GM12875 (cell line): ENCODE data around the gene SCYL1.
A peak's percentile ranks its signal among the peaks of the same experiment; 100 is the strongest.

Experiments
- H3K4me3 ChIP-seq: one replicate; pipeline ENCODE4 v1.5.1; 2011; ENCODE audit warnings: low read depth, low read length, control low read depth
- CTCF ChIP-seq: IDR thresholded peaks from 2 replicates; pipeline ENCODE4 v1.5.1; 2011; ENCODE audit warnings: low read depth, mild to moderate bottlenecking, control low read depth, inconsistent platforms, low read length, moderate library complexity, borderline replicate concordance; ENCODE audit not compliant: insufficient read depth

Gene SCYL1

DNA sequence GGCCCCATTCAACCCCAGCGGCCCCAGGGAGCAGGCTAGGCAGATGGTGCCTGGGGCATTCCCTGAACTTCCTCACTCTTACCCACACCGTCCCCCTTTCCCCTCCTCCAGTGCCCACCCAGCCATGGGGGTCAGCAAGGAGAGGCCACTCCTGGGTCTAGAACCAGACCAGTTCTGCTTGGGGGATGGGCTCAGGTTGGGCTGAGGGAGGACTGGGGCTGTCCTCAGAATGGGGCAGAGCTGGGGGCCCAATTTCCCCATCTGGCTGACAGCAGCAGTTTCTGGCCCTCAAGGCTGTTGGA, 12.4 kb downstream of the SCYL1 start:
- TF ChIP-seq CTCF, result no peak
- H3K4me3 ChIP-seq, result no peak overlapping the region

DNA sequence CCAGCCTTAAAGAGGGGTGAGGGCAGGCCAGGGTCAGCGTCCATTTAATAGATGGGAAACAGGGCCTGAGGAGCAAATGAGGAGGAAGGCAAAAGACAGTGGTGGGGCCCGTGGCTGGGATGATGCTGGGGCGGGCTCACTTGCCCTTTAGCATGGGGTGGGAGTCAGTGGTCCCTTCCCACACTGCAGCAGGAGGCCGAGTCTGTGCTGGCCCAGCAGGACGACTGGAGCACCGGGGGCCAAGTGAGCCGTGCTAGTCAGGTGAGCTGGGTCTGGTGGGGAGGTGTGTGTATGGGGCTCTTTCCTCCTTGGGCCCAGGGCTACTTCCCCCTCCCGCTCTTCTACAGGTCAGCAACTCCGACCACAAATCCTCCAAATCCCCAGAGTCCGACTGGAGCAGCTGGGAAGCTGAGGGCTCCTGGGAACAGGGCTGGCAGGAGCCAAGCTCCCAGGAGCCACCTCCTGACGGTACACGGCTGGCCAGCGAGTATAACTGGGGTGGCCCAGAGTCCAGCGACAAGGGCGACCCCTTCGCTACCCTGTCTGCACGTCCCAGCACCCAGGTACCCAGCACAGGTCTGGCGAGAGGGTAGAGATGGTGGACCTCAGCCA, 12.8 kb downstream of the SCYL1 start:
- TF ChIP-seq CTCF, result no peak
- H3K4me3 ChIP-seq, result no peak overlapping the region

DNA sequence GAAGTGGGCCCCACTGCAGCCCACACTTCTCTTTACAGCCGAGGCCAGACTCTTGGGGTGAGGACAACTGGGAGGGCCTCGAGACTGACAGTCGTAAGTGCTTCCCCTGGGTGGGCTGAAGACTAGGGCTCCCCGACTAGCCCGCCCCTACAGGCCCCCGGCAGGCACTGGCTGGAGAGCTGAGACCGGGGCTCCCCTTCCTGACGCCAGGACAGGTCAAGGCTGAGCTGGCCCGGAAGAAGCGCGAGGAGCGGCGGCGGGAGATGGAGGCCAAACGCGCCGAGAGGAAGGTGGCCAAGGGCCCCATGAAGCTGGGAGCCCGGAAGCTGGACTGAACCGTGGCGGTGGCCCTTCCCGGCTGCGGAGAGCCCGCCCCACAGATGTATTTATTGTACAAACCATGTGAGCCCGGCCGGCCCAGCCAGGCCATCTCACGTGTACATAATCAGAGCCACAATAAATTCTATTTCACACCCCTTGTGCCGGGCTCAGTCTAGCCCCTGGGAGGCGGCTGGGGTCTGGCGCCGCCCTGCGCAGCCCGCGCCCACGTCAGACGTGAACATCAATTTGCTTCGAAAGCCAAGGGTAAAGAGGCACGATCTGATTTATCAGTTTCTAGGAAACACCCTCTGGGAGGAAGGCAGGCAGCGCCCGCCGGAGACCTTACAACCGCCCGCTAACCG, 13.5 kb downstream of the SCYL1 start:
- no peak for TF ChIP-seq CTCF
- H3K4me3 ChIP-seq, result no peak overlapping the region

DNA sequence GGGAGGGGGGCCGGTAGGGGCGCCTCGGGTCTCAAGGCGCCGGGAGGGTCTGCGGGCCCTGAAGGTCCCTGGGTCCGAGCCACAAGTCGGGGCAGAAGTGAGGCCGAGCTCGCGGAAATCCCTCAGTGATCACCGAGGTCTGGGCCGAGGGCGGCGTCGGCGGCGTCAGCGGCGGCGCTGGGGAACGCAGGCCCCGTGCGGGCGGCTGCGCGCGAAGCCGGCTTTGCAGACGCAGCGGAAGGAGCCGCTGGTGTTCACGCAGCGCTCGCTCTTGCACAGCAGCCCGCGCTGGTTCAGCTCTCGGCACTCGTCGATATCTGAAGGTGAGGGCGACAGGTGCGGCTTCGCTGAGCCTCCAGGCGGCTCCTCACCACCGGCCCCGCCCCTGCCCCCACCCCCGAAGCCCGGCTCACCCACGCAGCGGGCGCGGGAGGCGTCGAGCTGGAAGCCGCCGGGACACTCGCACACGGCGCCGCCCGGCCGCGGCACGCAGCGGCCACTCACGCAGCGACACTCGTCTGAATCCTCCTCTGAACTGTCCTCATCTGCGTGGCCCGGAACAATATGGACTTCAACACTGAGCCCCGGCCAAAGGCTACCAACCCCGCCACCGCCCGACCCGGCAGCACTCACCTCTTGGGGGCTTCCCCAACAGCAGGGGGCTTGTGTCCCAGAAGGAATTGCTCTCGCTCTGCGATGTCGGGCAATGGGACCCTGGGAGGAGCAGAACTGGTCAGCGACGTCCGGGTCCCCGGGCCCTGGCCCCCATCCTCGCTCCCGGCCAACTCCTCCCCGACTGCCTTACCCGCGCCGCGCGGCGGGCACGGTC, 14.2 kb downstream of the SCYL1 start:
- TF ChIP-seq CTCF, result no peak

GRCh38 chr11:65539744-65540289, 14.9 kb downstream of the SCYL1 start:
- no peak for TF ChIP-seq CTCF
- H3K4me3 ChIP-seq, result peak overlapping the region; percentile 82

More for the DNA sequence above, 14.2 kb downstream of the SCYL1 start:
- H3K4me3 ChIP-seq, result no peak overlapping the region

GRCh38 chr11:65540290-65541092, 15.6 kb downstream of the SCYL1 start:
- TF ChIP-seq CTCF, result peak; percentile 80
- peak overlapping the region; percentile 82 for H3K4me3 ChIP-seq
